Measurements from ENCODE around the gene SLC17A2. TPM values are rescaled to one million over a fixed set of nuclear protein-coding genes. Genes with fewer than 3 reads are reported as not detected.
"Not testable (repeated sequence)": the region's sequence is repeated elsewhere in the genome, so short reads cannot be mapped to it uniquely, and the experiment has no call there.

SLC17A2 gene
- polyA plus RNA-seq, 1 donor from 2014 or later: not detected

- no peaks in the 10 kb centered on the region for H3K36me3 Mint-ChIP-seq
- peaks cover 4 to 8% (median 6%) of the 10 kb centered on the region in 3 donors for H3K9me3 Mint-ChIP-seq
- H3K4me3 Mint-ChIP-seq: no peak overlapping the region
- peaks cover 4% of the 10 kb centered on the region for H3K27me3 Mint-ChIP-seq
- H3K27ac Mint-ChIP-seq: no peak overlapping the region
- peaks cover 4 to 10% (median 4%) of the 10 kb centered on the region in 3 donors for H3K4me1 Mint-ChIP-seq
These were observed 12.2 kb upstream of the SLC17A2 start for GRCh38 chr6:25942561-25943147.

GRCh38 chr6:25939593-25939992, 9.1 kb upstream of the SLC17A2 start:
- H3K36me3 Mint-ChIP-seq: no peaks in the 10 kb centered on the region
- H3K27me3 Mint-ChIP-seq: peaks cover 6% of the 10 kb centered on the region
- no peak overlapping the region for H3K27ac Mint-ChIP-seq
- H3K4me3 Mint-ChIP-seq: no peak overlapping the region
- H3K4me1 Mint-ChIP-seq: peaks cover 0 to 4% (median 0%) of the 10 kb centered on the region in 3 donors
- no peaks in the 10 kb centered on the region for H3K9me3 Mint-ChIP-seq

GRCh38 chr6:25935953-25936352, 5.5 kb upstream of the SLC17A2 start:
- no peaks in the 10 kb centered on the region for H3K4me1 Mint-ChIP-seq
- no peak overlapping the region for H3K27ac Mint-ChIP-seq
- H3K27me3 Mint-ChIP-seq: peaks cover 8% of the 10 kb centered on the region
- H3K4me3 Mint-ChIP-seq: no peak overlapping the region
- peaks cover 3% of the 10 kb centered on the region for H3K36me3 Mint-ChIP-seq
- H3K9me3 Mint-ChIP-seq: no peaks in the 10 kb centered on the region

GRCh38 chr6:25934735-25935313, 4.3 kb upstream of the SLC17A2 start:
- H3K27me3 Mint-ChIP-seq: peaks cover 11% of the 10 kb centered on the region
- H3K4me3 Mint-ChIP-seq: no peak overlapping the region
- peaks cover 3% of the 10 kb centered on the region for H3K36me3 Mint-ChIP-seq
- H3K9me3 Mint-ChIP-seq: no peaks in the 10 kb centered on the region
- H3K4me1 Mint-ChIP-seq: no peaks in the 10 kb centered on the region
- no peak overlapping the region for H3K27ac Mint-ChIP-seq

GRCh38 chr6:25934156-25934555, 3.7 kb upstream of the SLC17A2 start:
- Mint-ChIP-seq H3K4me3 (no peak overlapping the region), H3K27me3 (peaks cover 11% of the 10 kb centered on the region), H3K4me1 (no peaks in the 10 kb centered on the region), H3K9me3 (no peaks in the 10 kb centered on the region), H3K36me3 (peaks cover 3% of the 10 kb centered on the region), H3K27ac (no peak overlapping the region)

- Mint-ChIP-seq H3K4me3 (no peak overlapping the region), H3K27me3 (peaks cover 6% of the 10 kb centered on the region), H3K9me3 (no peaks in the 10 kb centered on the region), H3K27ac (no peak overlapping the region), H3K36me3 (peaks cover 3% of the 10 kb centered on the region), H3K4me1 (no peaks in the 10 kb centered on the region)
These were observed 869 bp upstream of the SLC17A2 start for GRCh38 chr6:25931411-25931709.

- not testable (repeated sequence) for H3K27me3 Mint-ChIP-seq, H3K9me3 Mint-ChIP-seq, H3K4me3 Mint-ChIP-seq, H3K36me3 Mint-ChIP-seq, H3K4me1 Mint-ChIP-seq, H3K27ac Mint-ChIP-seq
These were observed 706 bp downstream of the SLC17A2 start for GRCh38 chr6:25929785-25930184.

GRCh38 chr6:25928562-25929324, 1.7 kb downstream of the SLC17A2 start:
- Mint-ChIP-seq H3K27me3 (peaks cover 7% of the 10 kb centered on the region), H3K9me3 (no peaks in the 10 kb centered on the region), H3K4me1 (no peaks in the 10 kb centered on the region), H3K4me3 (no peak overlapping the region), H3K27ac (no peak overlapping the region), H3K36me3 (peaks cover 3% of the 10 kb centered on the region)

GRCh38 chr6:25927756-25928216, 2.7 kb downstream of the SLC17A2 start:
- H3K4me1 Mint-ChIP-seq: no peaks in the 10 kb centered on the region
- no peak overlapping the region for H3K4me3 Mint-ChIP-seq
- peaks cover 2% of the 10 kb centered on the region for H3K36me3 Mint-ChIP-seq
- H3K9me3 Mint-ChIP-seq: no peaks in the 10 kb centered on the region
- no peak overlapping the region for H3K27ac Mint-ChIP-seq
- peaks cover 7% of the 10 kb centered on the region for H3K27me3 Mint-ChIP-seq

- Mint-ChIP-seq H3K4me3 (no peak overlapping the region), H3K27ac (no peak overlapping the region), H3K4me1 (no peaks in the 10 kb centered on the region), H3K9me3 (no peaks in the 10 kb centered on the region), H3K27me3 (peaks cover 7% of the 10 kb centered on the region), H3K36me3 (peaks cover 1% of the 10 kb centered on the region)
These were observed 3.3 kb downstream of the SLC17A2 start for GRCh38 chr6:25927178-25927577.

- Mint-ChIP-seq H3K27me3 (peaks cover 5% of the 10 kb centered on the region), H3K36me3 (no peaks in the 10 kb centered on the region), H3K4me3 (no peak overlapping the region), H3K4me1 (no peaks in the 10 kb centered on the region), H3K9me3 (no peaks in the 10 kb centered on the region), H3K27ac (no peak overlapping the region)
These were observed 4.6 kb downstream of the SLC17A2 start for GRCh38 chr6:25925876-25926275.

- Mint-ChIP-seq H3K36me3 (no peaks in the 10 kb centered on the region), H3K4me1 (no peaks in the 10 kb centered on the region), H3K9me3 (peaks cover 0 to 2% (median 0%) of the 10 kb centered on the region in 3 donors), H3K27ac (no peak overlapping the region), H3K27me3 (peaks cover 5% of the 10 kb centered on the region), H3K4me3 (no peak overlapping the region)
These were observed 8.2 kb downstream of the SLC17A2 start for GRCh38 chr6:25922301-25922700.

GRCh38 chr6:25921525-25922203, 8.8 kb downstream of the SLC17A2 start:
- Mint-ChIP-seq H3K4me1 (no peaks in the 10 kb centered on the region), H3K36me3 (peaks cover 2% of the 10 kb centered on the region), H3K27me3 (peaks cover 5% of the 10 kb centered on the region), H3K9me3 (peaks cover 0 to 2% (median 0%) of the 10 kb centered on the region in 3 donors), H3K4me3 (no peak overlapping the region), H3K27ac (no peak overlapping the region)

- Mint-ChIP-seq H3K9me3 (peaks cover 0 to 2% (median 0%) of the 10 kb centered on the region in 3 donors), H3K4me1 (no peaks in the 10 kb centered on the region), H3K27ac (no peak overlapping the region), H3K4me3 (no peak overlapping the region), H3K27me3 (peaks cover 7% of the 10 kb centered on the region), H3K36me3 (peaks cover 2% of the 10 kb centered on the region)
These were observed 10.8 kb downstream of the SLC17A2 start for GRCh38 chr6:25919657-25920056.

GRCh38 chr6:25918083-25918683, 12.3 kb downstream of the SLC17A2 start:
- Mint-ChIP-seq H3K27me3 (peaks cover 7% of the 10 kb centered on the region), H3K4me1 (no peaks in the 10 kb centered on the region), H3K9me3 (peaks cover 0 to 2% (median 0%) of the 10 kb centered on the region in 3 donors), H3K4me3 (no peak overlapping the region), H3K36me3 (peaks cover 2% of the 10 kb centered on the region), H3K27ac (no peak overlapping the region)

Measured in IgD-negative memory B cell (primary cell).